HG03280 (cell line): ENCODE data around the gene BCHE.

Experiments
- ATAC-seq: cut with Tn5 transposase; IDR thresholded peaks from one replicate; pipeline ENCODE4 v1.9.1; 2021; ENCODE audit warnings: mild to moderate bottlenecking, moderate library complexity; ENCODE audit not compliant: unreplicated experiment

Gene BCHE

DNA sequence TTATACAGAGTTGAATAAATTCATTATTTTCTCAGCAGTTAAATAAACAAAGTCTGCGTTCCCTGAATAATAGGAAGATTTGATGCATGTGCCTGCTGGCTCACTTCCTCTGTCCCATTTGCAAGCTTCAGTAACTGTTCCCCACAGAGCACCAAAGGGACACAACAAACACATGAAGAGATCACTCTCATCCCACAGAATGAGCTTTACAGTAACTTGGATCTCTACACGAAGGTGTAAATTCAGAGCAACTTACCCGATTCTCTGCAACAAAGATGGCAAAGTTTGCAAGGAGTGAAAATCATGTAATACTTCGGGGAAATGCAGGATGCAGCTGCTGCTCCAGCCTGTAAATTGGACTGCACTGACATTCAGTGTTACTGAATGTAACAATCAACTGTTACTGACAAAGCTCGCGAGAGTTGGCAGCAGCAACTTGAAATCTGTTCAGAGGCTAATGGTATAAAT, at the start of gene BCHE:
TSS of gene BCHE (minus strand) at position 366 of the 468 bp plus-strand sequence. CDS start 6,390 bp downstream, outside the sequence.
- no peak for ATAC-seq

DNA sequence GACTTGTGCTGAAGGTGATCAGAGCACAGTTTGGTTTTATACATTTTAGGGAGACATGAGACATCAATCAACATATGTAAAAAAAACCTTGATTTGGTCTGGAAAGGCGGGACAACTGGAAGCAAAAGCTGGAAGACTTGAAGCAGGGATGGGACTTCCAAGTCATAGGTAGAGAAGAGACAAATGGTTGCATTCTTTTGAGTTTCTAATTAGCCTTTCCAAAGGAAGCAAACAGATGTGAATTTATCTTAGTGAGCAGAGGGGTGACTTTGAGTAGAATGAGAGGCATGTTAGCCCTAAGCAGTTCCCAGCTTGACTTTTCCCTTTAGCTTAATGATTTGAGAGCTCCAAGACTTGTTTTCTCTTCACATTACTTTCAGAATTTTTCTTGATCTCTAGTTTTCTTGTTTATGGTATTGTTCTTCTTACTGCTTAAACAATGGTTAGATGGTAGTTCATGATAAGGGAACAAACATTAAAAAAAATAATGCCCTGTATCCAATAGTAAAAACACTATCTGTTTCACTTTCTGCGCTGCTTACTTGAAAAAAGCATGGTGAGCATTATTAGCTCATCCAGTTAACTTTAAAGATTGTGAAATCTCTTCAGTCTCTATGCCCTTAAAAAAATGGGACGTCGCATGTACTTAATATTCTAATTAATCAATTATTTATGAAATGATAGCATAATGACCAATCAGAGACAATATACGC, 48.5 kb upstream of the BCHE start:
- ATAC-seq: no peak

DNA sequence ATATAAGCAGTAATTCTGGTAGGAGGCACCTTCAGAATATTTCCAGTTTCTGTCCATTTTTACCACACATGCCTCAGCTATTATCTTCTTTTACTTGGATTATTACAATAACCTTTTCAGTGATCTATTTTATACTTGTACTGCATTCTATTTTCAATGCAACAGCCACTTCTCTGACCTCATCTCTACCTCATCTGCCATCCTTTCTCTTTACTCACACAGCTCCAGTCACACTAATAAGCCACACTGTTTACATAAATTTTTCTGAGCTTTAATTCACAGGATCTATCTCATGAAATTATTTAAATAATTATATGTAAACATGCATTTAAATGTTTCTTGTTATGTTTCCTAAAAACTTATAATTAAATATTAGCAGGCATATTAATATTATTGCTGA, 47.3 kb upstream of the BCHE start:
- ATAC-seq: no peak

DNA sequence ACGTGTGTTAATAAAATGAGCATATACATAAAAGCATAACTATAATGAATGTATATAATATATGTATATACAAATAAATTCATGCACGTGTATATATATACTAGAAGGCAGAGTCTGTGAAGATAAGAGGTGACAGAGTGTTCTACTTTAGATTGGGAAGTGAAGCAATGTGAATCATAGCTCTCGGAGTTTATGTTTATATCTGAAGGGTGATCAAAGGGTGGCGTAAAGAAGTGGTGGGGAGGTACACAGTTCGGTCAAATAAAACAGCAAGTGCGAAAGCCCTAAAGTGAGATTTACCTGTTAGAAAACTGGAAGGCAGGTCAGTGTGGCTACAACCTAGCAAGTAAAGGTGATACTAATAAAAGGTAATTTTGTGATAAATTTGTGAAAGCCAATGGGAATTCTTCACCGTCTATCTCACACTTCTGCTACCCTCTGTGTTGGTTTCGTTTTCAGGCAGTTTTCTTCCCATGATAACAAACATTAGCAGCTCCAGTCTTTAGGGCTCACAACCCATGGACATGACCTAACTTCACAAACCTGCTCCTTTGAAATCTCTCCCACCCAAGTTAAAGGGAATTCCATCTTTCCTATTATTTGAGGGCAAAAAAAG, 46.7 kb upstream of the BCHE start:
- ATAC-seq: no peak

DNA sequence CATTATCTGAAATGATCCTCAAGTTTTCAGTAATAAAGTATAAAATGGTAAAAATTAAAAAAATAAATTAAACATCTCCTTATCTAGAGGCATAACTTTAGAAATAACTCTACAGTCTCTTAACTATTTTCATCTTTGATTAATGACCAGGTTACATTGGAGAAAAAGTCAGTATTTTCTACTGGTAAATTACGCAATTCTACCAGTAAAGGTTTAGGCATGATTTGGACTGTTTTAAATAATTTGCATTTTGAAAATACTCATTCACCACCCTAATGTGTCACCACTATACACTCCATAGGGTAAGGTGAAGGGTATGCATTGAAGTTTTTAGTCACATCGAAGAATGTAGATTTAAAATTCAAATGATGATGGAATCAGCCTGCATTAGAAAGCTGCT, 45.9 kb upstream of the BCHE start:
- ATAC-seq: no peak

DNA sequence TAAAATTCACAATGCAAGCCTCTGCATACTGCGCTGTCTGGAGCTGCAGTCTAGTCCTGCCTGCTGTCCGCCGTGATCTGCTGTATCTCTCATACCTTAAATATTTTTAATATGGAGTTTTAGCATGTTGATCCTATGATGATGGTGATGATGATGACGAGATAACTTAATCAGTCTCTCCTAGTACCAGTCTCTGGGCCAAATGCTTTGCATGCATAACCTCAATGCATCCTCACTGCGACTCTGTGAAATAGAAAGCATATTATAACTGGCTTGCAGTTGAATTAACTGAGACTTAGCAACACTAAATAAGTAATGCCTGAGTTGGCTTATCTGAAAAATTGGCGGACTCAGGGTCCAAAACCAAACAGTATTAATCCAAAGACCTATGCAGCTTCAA, 38.4 kb upstream of the BCHE start:
- ATAC-seq: no peak

DNA sequence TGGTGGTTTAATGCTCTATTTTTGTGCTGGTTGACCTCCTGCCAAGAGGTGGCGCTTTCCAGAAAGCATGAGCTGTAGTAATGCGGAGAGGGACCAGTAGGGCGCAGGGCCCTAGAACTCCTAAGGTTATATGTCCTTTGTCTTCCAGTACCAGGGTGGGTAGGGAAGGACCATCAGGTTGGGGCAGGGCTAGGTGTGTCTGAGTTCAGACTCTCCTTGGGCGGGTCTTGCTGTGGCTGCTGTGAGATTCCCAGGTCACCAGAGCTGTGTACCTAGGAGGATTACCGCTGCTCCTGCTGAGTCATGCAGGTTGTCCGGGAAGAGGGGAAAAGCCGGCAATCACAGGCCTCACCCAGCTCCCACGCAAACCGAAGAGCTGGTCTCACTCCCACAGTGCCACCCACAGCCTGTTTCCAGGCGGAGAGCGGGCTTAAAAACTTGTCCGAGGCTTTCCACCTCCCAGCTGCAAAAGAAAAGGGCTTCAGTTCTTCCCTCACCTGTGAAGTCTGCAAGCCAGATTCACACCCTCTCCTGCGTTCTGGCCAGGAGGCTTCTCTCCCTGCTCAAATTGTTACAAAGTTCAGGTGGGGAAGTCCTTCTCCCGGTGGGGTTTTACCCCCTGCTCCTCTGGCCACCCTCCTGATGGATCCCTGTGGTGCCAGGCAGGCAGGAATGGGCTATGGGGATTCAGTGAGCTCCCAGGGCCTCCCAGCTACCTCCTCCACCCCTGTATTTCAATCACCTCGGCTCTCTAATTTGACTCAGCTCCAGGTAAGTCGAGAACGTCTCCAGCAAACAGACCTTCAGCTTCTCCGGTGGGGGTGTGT, 37.7 kb upstream of the BCHE start:
- ATAC-seq: no peak

DNA sequence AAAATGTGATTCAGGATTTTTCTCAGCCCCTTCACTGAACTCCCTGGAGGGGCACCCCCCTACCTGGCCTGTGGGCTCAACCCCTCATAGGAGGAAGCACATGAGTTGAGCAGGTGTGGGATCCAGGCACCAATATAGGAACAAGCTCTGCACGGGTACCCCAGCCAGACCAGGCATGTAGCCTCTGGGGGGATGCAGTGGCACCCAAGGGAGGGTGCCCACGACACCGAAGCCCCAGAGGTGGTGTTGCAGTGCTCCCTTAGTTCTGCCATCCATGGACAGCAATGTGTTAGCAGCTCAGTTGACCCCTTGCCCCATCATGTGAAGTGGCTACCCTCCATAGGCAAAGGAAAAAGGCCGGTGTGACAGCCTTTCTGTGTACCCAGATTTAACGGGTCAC, 30.9 kb upstream of the BCHE start:
- ATAC-seq: no peak

DNA sequence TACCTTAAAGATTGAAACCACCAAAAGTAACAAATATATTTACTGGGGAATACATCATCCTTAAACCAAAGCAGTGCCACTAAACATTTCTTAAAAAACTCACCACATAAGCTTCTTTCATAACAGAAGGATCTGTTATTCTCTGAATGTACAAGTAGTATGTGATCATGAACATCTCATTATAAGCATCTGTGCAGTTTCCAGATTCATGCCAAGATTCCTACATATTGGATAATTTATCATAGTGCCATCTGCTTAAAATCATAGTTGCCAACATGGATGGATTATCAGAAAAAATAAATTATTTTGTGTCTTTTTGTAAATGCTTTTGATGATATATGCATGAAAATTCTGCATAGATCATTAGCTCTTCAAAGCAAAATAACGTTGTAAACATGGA, 21.8 kb upstream of the BCHE start:
- ATAC-seq: no peak

DNA sequence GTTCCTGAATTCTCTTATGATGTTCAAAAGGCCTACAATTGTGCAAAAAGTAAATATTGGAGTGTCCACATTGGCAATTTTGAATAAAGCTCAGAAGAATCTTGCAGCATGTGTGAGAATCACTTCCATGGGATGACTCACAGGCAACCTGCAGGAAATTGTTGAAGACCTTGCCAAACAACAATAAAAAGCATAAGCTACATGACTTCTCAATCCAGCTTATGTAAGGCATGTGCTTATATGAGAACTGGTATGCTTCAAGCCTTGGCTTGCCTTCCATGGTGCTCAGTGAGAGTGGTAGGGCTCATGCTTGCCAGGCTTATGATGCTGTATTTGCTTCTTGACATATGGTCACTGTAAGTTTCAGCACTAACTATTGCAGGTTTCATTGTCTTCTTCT, 18.4 kb upstream of the BCHE start:
- ATAC-seq: no peak

DNA sequence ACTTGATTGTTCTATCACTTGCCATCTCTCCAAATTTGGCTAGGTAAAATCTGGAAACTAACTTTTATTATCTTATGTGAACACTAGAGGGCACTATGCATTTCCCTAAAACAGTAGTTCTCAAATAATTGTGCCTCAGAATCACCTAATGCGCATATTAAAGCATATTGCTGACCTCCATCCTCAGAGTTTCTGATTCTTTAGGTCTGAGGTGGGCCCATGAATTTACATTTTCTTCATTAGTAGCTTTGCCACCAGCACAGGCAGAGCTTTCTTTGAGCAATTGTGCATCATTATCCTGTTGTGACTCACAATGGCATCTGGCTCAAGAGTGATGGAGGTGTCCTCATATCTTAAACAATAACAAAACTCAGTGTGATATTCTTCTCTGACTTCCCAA, 17.5 kb upstream of the BCHE start:
- no peak for ATAC-seq

DNA sequence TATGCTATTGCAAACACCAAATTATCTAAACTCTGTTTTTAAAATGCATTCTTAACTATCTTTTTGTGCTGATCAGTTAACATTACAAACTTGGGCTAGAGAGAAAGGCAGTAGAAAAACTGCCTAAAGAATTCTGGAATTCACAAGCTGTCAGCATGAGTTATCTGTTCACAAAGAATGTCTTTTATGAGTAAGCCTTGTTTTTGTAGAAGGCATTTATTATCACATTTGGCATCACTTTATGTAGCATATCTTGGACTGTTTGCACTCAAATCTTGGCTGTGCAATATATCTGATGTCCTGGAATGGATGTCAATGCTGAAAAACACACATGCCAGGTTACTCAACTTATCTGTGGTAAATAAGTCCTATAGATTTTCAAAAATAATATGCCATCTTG, 15.5 kb upstream of the BCHE start:
- ATAC-seq: no peak

DNA sequence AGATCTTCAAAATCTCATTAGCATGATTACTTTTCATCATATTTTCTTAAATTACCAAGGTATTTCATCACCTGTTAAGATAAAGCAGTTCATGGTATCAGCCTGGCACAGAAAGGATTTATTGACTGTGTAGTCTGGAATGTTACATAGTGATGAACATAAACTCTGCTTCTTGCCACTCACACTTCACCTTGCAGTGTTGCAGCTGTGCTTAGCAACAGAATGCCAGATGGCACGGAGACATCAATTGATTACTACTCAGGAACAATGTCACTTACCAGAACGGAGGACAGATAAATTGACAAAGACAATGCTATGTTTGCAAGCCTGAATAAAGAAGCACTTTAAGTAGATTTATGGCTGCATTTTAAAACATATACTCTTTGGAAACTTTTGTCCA, 15.0 kb upstream of the BCHE start:
- ATAC-seq: no peak

DNA sequence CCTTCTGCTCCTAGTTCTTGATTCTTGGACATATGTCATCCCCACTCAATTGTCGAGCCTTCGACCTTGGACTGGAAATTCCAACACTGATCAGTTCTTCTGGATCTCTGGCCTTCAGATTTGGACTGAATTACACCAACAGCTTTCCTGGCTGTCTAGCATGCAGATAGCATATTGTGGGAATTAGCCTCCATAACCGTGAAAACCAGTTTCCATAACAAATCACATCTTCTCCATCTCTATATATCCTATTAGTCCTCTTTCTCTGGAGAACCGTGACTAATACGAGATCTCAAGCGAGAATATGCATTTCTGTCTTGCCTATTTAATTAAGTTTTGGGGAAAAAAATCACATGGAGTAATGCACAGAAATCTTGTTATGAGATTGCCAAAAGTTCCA, 8.8 kb upstream of the BCHE start:
- ATAC-seq: no peak

DNA sequence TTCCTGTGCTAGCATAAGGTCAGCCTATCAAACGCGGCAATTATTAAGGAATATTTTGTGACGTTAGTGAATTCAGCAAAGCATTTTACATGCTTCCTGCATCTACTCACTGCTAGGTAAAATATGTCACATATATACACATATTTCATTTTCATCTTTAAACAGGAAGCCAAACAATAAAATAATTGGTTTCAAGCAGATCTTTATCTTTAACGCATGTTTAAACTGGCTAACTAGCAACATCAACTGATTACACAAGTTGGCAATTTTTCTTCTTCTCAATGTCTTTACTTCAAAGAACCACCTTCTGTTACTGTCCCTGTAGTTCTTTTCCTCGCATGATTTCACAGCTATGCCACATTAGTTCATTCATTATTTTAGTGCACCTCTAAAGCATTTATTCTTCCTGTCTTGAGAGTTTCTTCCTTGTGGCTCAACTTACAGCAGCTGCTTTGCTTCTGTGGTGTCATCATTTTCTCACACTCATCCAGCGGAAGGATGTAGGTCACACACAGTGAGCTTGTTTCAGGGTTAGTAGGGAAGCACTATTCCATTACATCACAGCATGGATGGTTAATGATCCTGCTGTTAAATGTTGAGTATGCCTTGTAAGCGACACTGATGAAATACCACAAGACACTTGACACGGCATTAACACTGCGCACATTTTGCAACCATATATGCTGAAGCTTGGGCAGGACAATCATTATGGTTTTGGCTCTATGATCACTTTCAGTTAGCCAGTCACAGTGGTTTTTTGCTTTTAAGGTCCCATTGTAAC, 2.3 kb upstream of the BCHE start:
- ATAC-seq: no peak

DNA sequence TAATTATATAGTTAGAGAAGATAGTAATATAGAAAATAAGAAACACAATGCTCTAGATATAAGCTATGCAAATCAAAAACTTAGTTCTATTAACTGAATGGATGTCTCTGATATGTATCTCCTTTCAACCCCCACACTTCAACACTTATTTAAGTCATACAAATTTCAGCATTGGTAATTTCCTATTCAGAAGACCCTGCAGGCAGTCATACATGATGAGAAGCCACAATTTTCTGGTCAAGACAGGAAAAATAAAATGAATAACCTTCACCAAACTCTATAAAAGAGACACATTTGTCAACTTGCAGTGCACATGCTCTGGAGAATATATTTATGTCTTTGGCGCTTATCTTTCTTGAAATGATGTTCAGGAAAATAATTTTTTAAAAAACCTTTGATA, 578 bp upstream of the BCHE start:
- no peak for ATAC-seq

DNA sequence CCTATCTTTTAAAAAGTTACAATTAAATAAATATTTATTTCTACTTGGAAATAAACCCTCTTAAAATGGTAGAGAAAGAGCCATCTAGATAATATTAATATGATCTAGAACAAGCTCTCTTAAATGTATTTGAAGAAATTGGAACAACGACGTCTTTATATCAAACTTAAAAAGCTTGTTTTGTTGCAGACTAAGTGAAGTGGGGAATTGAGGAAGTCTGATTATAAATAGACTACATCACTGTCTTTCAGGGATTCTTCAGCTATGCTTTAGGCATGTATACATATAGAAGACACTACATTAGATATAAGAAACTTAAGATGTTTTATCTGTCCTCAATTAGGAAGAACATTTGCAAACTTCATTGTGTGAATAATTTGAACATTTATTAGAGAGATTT, 1.8 kb downstream of the BCHE start:
- ATAC-seq: no peak

DNA sequence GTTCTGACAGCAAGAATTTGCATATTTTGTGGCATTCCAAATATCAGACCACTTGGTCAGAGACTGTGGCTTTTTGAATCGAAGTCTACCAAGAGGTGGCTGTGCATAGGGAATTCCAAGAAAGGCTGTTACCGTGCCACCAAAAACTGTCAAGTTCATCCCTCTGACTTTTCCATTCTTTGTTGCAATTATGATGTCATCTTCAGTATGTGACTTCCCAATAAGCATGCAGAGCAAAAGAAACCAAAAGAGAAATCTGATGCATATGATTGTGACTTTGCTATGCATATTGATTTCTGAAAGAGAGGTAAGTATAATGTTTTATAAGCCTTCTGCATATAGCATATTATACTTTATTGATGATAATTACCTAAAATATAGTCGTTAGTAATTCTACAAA, 6.5 kb downstream of the BCHE start:
- no peak for ATAC-seq

DNA sequence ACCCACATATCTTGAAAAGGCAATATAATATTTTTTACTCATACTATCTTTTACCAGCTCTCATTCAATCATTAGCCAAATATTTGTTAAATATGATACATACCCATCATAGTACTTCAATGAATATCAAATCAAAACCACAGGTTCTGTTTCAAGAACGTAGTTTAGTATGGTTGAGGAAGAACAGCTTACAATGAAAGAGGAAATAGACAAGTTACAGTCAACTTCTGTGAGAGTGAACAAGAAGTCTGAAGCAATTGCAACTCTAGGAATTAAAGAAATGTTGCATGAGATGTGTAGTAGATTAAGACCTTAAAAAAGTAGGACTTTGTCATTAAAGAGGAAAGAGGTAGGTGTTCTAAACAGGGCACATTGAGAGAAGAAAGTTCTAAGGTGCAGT, 9.3 kb downstream of the BCHE start:
- ATAC-seq: no peak

DNA sequence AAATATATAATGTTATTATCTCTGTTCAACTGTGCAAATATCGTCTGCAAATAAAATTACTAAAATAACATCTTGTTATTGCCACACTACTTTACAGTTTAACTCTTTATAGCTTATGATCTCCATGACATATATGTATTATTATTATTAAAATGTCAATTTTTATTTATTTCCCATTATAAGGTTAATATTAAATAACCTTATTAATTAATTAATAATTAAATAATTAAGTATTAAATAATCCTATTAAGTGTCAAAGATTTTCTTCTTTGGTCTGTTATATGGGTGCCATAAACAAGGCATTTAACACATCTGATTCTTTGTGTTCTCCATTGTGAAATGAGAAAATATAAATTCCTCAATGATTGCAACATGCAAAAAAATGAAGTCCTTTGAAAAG, 10.0 kb downstream of the BCHE start:
- no peak for ATAC-seq

DNA sequence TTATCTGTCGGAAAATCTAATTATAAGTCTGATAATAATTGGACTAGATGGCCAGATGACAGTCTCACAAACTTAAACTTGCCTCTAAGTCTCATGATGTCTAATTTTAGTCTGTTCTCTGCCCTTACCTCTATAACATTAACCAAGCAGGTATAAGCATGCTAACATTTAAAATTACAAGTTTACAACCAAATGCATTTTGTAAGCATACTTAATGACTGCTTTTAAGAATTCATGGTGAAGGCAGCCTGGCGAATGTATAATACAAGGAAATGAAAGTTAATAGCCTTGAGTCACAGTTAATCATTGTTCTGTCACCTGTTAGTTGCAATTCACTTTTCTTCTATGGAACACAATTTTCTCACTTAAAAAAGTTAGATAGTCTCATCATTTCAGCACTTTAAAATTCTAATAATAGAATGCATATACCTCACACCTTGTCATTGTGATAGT, 16.5 kb downstream of the BCHE start:
- ATAC-seq: no peak
